ENCODE data around the gene NTNG1. TPM values are rescaled to one million over a fixed set of nuclear protein-coding genes. Genes with fewer than 3 reads are reported as not detected.

NTNG1 gene
- total RNA-seq, 6 donors from 2014 or later, result 1.5 to 11.5 (median 6.8) TPM

DNA sequence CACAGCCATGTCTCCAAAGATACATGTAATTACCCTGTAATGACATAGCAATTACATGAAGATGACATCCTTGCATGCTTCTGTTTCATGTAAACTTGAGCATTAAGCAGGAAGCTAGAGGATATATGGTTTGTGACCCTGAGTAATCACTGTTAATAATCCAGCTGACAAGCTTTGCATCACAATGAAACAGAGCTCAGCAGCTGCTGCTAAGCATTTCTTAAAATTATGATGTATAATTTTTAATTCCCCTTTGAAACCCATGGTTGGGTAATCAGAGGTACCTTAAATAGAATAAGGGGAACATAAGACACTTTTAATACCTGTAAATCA is 293.5 kb downstream of the NTNG1 start:
- TF ChIP-seq POLR2AphosphoS5 (IDR thresholded peaks at IDR 0.05) (no peak), EP300 (IDR thresholded peaks at IDR 0.05) (no peak), POLR2A (IDR thresholded peaks at IDR 0.05) (no peak)
- TF ChIP-seq, protein P1, sequence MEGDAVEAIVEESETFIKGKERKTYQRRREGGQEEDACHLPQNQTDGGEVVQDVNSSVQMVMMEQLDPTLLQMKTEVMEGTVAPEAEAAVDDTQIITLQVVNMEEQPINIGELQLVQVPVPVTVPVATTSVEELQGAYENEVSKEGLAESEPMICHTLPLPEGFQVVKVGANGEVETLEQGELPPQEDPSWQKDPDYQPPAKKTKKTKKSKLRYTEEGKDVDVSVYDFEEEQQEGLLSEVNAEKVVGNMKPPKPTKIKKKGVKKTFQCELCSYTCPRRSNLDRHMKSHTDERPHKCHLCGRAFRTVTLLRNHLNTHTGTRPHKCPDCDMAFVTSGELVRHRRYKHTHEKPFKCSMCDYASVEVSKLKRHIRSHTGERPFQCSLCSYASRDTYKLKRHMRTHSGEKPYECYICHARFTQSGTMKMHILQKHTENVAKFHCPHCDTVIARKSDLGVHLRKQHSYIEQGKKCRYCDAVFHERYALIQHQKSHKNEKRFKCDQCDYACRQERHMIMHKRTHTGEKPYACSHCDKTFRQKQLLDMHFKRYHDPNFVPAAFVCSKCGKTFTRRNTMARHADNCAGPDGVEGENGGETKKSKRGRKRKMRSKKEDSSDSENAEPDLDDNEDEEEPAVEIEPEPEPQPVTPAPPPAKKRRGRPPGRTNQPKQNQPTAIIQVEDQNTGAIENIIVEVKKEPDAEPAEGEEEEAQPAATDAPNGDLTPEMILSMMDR (IDR thresholded peaks at IDR 0.05), result no peak
- Histone ChIP-seq H3K36me3 (no peaks in the 10 kb centered on the region), H3K27ac (no peak overlapping the region), H3K4me1 (no peaks in the 10 kb centered on the region), H3K27me3 (no peaks in the 10 kb centered on the region), H3K9me3 (no peaks in the 10 kb centered on the region), H3K4me3 (no peak overlapping the region)
- DNase-seq (no peak), ATAC-seq (ENCODE audit: low FRiP score in 2 of 2) (no peak)

DNA sequence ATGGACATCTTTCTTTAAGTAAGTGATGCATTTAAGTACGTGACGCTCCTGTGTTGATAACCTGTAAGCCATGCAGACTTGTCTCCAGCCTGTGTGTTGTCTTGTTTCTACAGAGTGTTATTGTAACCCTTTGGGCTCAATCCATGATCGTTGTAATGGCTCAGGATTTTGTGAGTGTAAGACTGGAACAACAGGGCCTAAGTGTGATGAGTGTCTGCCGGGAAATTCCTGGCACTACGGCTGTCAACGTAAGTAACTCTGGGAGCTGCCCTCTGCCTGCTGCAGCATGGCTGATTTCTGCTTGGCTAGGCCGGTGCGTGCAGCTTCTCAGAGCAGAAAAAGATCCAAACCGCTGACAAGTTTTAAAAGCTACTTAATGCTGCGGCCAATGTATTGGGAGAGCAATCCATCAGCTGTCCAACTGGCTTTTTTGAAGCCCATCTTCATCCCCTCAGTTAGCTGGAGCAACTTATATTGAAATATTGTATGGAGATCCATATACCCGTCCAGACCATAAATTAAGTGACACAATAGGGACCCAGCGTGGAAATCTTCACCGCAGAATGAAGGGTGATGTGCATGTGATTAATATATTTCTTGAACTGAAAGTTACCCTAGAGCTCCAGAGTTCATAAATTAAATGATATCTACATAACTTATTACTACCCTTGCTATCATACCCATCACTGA is 295.9 kb downstream of the NTNG1 start:
- ATAC-seq (ENCODE audit: low FRiP score in 2 of 2), result no peak
- TF ChIP-seq, protein P1 (IDR thresholded peaks at IDR 0.05), result no peak
- no peak for TF ChIP-seq POLR2A (IDR thresholded peaks at IDR 0.05)
- peak in 1 of 2 donors; percentile 1 for DNase-seq

DNA sequence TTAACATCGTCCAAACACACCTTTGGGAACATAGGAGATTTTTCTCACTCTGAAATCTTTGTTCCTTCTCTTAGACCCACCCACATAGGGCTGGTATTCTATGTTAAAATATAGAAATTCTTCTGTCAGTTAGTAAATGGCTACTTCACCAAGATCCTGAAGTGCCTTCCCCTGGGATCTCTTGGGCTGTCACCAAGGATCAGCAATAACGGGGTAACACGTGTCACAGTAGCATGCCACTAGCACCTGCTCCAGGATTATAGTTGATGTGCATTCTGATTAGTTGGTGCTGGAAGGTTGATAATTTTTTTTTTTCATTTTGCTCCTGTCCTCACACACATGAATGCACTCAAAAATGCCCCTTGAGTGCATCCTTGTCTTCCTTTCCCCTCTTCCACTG is 298.7 kb downstream of the NTNG1 start:
- no peak for TF ChIP-seq EP300 (IDR thresholded peaks at IDR 0.05)
- TF ChIP-seq POLR2AphosphoS5 (IDR thresholded peaks at IDR 0.05), result no peak
- TF ChIP-seq POLR2A (IDR thresholded peaks at IDR 0.05), result no peak
- TF ChIP-seq, protein P1 (IDR thresholded peaks at IDR 0.05), result no peak
- H3K4me1 ChIP-seq, result no peaks in the 10 kb centered on the region
- no peaks in the 10 kb centered on the region for H3K9me3 ChIP-seq
- H3K4me3 ChIP-seq, result no peak overlapping the region
- no peaks in the 10 kb centered on the region for H3K36me3 ChIP-seq
- WGBS, 2 donors, result 81 to 94% methylated on average over 3 of the region's 3 CpGs
- no peak overlapping the region for H3K27ac ChIP-seq
- DNase-seq, result no peak
- no peak for ATAC-seq (ENCODE audit: low FRiP score in 2 of 2)
- H3K27me3 ChIP-seq, result no peaks in the 10 kb centered on the region

More for the DNA sequence above, 295.9 kb downstream of the NTNG1 start:
- WGBS, 2 donors, result 87 to 91% methylated on average over 10 to 13 of the region's 13 CpGs
- Histone ChIP-seq H3K27me3 (no peaks in the 10 kb centered on the region), H3K36me3 (no peaks in the 10 kb centered on the region), H3K4me3 (no peak overlapping the region), H3K9me3 (no peaks in the 10 kb centered on the region), H3K4me1 (no peaks in the 10 kb centered on the region), H3K27ac (no peak overlapping the region)

DNA sequence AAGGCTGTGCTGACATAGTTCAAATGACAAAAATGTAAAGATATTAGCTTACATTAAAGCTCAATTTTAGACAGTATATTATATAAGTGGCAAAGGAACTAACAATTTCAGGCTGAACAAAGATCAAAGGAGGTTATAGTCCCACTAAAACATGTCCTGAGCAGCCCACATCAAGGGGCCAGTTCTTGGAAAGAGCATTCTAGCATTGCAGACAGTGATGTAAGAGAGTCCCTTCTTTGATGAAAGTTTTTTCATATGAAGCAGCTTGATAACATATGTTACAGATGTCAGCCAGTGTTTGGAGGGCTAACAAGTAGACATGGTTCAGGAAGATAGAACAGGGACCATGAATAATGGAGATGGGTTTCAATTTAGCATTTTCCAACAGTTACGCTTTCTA is 301.7 kb downstream of the NTNG1 start:
- no peak for ATAC-seq (ENCODE audit: low FRiP score in 2 of 2)

DNA sequence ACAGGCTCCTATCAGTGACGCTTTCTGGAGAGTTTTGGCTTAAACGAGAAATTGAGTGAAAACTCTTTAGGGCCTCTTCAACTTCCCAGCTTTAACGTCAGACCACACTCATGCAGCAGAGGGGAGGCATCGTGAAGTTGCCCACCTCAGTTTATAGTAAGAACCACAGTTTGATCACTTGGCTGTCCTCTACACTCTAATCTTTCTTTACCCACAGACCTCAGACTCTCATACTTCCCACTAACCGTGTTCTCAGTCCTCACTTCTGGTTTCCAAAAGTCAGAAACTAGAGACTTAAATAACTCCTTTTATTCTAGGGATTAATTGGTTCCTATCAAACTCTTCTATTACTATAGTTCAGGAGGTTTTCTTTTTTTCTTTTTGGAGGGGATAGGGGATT is 302.2 kb downstream of the NTNG1 start:
- DNase-seq (no peak), ATAC-seq (ENCODE audit: low FRiP score in 2 of 2) (no peak)
- Histone ChIP-seq H3K9me3 (no peaks in the 10 kb centered on the region), H3K27me3 (no peaks in the 10 kb centered on the region), H3K36me3 (no peaks in the 10 kb centered on the region), H3K27ac (no peak overlapping the region), H3K4me1 (no peaks in the 10 kb centered on the region), H3K4me3 (no peak overlapping the region)
- TF ChIP-seq POLR2AphosphoS5 (IDR thresholded peaks at IDR 0.05) (no peak), POLR2A (IDR thresholded peaks at IDR 0.05) (no peak), EP300 (IDR thresholded peaks at IDR 0.05) (no peak)
- TF ChIP-seq, protein P1 (IDR thresholded peaks at IDR 0.05), result no peak
- 56 to 57% methylated on average over 5 of the region's 5 CpGs for WGBS, 2 donors

More for the DNA sequence above, 301.7 kb downstream of the NTNG1 start:
- 42 to 84% methylated on average over 1 of the region's 1 CpG for WGBS, 2 donors
- H3K27me3 ChIP-seq, result no peaks in the 10 kb centered on the region
- H3K27ac ChIP-seq, result no peak overlapping the region
- no peaks in the 10 kb centered on the region for H3K36me3 ChIP-seq
- no peaks in the 10 kb centered on the region for H3K4me1 ChIP-seq
- H3K9me3 ChIP-seq, result no peaks in the 10 kb centered on the region
- TF ChIP-seq, protein P1 (IDR thresholded peaks at IDR 0.05), result no peak
- no peak for DNase-seq
- H3K4me3 ChIP-seq, result no peak overlapping the region
